Body of pancreas (tissue), 4 donors: ENCODE data around the gene METTL17. TPM values are rescaled to one million over a fixed set of nuclear protein-coding genes. Genes with fewer than 3 reads are reported as not detected.
A peak's percentile ranks its signal among the peaks of the same experiment; 100 is the strongest.

Experiments
- ATAC-seq: fragments of 150-250 bp; one replicate; pipeline ENCODE4 v1.9.1; 2016
- DNase-seq, 4 donors: peaks; one replicate each; pipeline ENCODE4 v3.0.0-alpha.2; 2019
- H3K27ac ChIP-seq, 4 donors: fragments of 200-600 bp; sonication (generic); 1 replicate in 3 of 4; 2 replicates in 1 of 4; pipeline versions ENCODE4 v1.5.1 to v1.6.1; 2016 to 2019; ENCODE audit warnings: mild to moderate bottlenecking in 1 of 4, mixed read lengths in 1 of 4, moderate library complexity in 1 of 4
- H3K27me3 ChIP-seq, 2 donors: fragments of 200-600 bp; sonication (generic); one replicate each; pipeline ENCODE4 v1.6.0; 2016; ENCODE audit warnings: mild to moderate bottlenecking in 1 of 2
- H3K36me3 ChIP-seq, 2 donors: fragments of 200-600 bp; sonication (generic); replicated peaks in 1 of 2; 2 replicates each; pipeline ENCODE4 v1.5.1; 2016; ENCODE audit warnings: low read depth in 2 of 2; ENCODE audit not compliant: insufficient read depth in 1 of 2
- H3K4me1 ChIP-seq: fragments of 200-600 bp; sonication (generic); one replicate; pipeline ENCODE4 v1.6.0; 2016
- H3K4me3 ChIP-seq, 2 donors: fragments of 200-600 bp; sonication (generic); 1 replicate in 1 of 2; 2 replicates in 1 of 2; pipeline ENCODE4 v1.5.1; 2016 to 2019
- H3K9me3 ChIP-seq, 3 donors: fragments of 200-600 bp; sonication (generic); 1 replicate in 2 of 3; 2 replicates in 1 of 3; pipeline ENCODE4 v1.5.1; 2016
- POLR2A ChIP-seq, 3 donors: fragments of 450-650 bp; IDR thresholded peaks; one replicate each; pipeline ENCODE4 v1.6.1; 2016; ENCODE audit warnings: antibody characterized with exemption in 3 of 3, mild to moderate bottlenecking in 2 of 3
- WGBS, 2 donors: methylation state at CpG; one replicate each; pipeline ENCODE4 v1.1.5; 2017; 5-methylcytosine and 5-hydroxymethylcytosine counted together
- intact Hi-C: fragments of 100-400 bp; cut with DNase I; formaldehyde crosslinking; loops from one replicate; pipeline ENCODE4 v1.15.1; 2023
- total RNA-seq, 2 donors: library from RNA; depleted of rRNA; stranded (reverse); fragments of >200 nt; gene quantifications; one replicate each; pipeline ENCODE4 v1.1.0, GENCODE V29; 2016
- TF ChIP-seq, protein P1 (sequence below), 7 experiments: fragments of 450-650 bp in 4 of 7; fragments of 200-600 bp in 3 of 7; sonication (generic) in 3 of 7; IDR thresholded peaks; one replicate each; pipeline ENCODE4 v1.5.1; 2016 to 2019; ENCODE audit warnings: antibody characterized with exemption in 7 of 7

The METTL17 gene
- total RNA-seq, 2 donors from 2014 or later = 39.2 to 73.7 TPM

DNA sequence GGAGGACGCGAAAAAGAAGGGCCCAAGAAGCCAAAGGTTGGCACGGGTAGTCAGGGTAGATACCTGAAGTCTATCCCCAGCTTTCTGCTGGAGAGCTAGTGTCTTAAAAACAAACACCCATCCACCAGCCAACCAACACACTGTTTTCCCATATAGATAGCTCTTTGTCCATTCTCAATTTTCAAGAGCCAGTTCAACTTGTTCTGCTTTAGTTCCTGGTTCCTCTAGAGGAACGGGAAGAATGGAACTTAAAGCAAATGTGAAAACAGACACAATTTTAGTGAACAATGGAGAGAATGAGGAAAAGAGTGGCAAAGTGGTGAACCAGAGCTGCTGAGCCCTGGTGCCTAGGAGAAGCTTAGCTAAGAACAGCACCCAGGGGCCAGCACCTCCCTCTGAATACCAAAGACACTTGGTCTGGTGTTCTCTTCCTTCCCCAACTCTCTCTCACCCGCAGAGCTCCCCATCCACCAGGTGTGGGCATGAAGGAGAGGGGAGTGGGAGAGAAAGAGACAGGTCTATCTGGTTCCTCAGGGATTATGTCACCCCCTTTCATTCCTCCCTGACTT is 31.3 kb downstream of the METTL17 start:
- DNase-seq (no peak), ATAC-seq (no peak)
- Histone ChIP-seq H3K4me1 (peaks cover 33% of the 10 kb centered on the region), H3K4me3 (no peak overlapping the region), H3K36me3 (peaks cover 11 to 18% of the 10 kb centered on the region in 2 donors), H3K27me3 (no peaks in the 10 kb centered on the region), H3K9me3 (no peaks in the 10 kb centered on the region), H3K27ac (peak overlapping the region in 1 of 4 donors; percentile 7)
- no peak for TF ChIP-seq POLR2A (IDR thresholded peaks at IDR 0.05)
- TF ChIP-seq, protein P1, sequence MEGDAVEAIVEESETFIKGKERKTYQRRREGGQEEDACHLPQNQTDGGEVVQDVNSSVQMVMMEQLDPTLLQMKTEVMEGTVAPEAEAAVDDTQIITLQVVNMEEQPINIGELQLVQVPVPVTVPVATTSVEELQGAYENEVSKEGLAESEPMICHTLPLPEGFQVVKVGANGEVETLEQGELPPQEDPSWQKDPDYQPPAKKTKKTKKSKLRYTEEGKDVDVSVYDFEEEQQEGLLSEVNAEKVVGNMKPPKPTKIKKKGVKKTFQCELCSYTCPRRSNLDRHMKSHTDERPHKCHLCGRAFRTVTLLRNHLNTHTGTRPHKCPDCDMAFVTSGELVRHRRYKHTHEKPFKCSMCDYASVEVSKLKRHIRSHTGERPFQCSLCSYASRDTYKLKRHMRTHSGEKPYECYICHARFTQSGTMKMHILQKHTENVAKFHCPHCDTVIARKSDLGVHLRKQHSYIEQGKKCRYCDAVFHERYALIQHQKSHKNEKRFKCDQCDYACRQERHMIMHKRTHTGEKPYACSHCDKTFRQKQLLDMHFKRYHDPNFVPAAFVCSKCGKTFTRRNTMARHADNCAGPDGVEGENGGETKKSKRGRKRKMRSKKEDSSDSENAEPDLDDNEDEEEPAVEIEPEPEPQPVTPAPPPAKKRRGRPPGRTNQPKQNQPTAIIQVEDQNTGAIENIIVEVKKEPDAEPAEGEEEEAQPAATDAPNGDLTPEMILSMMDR (IDR thresholded peaks at IDR 0.05) = no peak
- intact Hi-C loops = no loop called here
- 70 to 87% methylated on average over 5 of the region's 5 CpGs for WGBS, 2 donors

DNA sequence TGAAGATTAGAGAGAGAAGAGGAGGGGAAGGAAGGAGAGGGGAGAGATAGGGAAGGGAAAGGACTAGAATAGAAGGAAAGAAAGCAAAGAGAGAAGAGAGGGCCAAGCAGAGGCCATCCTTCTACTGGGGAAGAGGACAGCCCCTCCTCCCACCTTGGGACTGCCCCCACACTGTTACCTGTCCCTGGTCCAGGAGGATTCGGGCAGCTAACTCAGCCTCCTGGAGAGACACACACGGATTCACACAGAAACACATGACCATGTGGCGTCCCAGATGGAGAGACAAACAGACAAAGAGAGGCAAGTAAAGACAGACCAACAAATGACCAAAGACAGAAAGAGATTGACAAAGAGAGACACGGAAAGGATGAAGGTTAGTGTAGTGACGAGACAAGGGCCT is 32.9 kb downstream of the METTL17 start:
- intact Hi-C loops = no loop called here
- H3K27me3 ChIP-seq = no peaks in the 10 kb centered on the region
- H3K36me3 ChIP-seq = peaks cover 10 to 15% of the 10 kb centered on the region in 2 donors
- WGBS, 2 donors = 71 to 81% methylated on average over 5 of the region's 5 CpGs
- peaks cover 33% of the 10 kb centered on the region for H3K4me1 ChIP-seq
- no peak for TF ChIP-seq POLR2A (IDR thresholded peaks at IDR 0.05)
- TF ChIP-seq, protein P1 (IDR thresholded peaks at IDR 0.05) = no peak
- H3K4me3 ChIP-seq = no peak overlapping the region
- no peaks in the 10 kb centered on the region for H3K9me3 ChIP-seq
- DNase-seq (no peak), ATAC-seq (no peak)
- peak overlapping the region in 3 of 4 donors; percentile 22 to 77 (median 30) for H3K27ac ChIP-seq

DNA sequence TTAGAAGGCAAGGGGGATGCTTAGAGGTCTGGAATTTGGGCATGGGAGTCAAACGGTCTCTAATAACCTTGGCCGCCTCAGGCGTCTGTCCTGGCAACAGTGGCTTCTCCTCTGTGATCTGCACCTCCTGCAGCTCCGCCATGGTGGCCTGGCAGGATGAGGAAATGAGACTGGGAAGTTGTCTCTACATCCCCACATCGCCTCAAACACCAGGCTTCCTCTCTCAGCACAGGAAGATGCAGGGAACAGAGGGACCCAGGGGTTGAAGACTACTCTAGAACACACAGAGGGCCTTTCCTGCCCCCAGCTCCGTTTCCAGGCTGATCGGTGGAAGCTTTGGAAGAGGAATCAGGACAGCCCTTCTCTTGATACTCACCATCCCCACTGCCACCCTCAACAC is 33.4 kb downstream of the METTL17 start:
- ATAC-seq = no peak
- TF ChIP-seq POLR2A (IDR thresholded peaks at IDR 0.05) = no peak
- TF ChIP-seq, protein P1 (IDR thresholded peaks at IDR 0.05) = no peak
- no peak overlapping the region for H3K4me3 ChIP-seq
- intact Hi-C loops = no loop called here
- no peak for DNase-seq
- peak overlapping the region in 3 of 4 donors; percentile 72 to 77 (median 77) for H3K27ac ChIP-seq
- peaks cover 33% of the 10 kb centered on the region for H3K4me1 ChIP-seq
- no peaks in the 10 kb centered on the region for H3K27me3 ChIP-seq
- H3K36me3 ChIP-seq = peaks cover 5 to 11% of the 10 kb centered on the region in 2 donors
- 57 to 65% methylated on average over 6 to 7 of the region's 7 CpGs for WGBS, 2 donors
- H3K9me3 ChIP-seq = no peaks in the 10 kb centered on the region

DNA sequence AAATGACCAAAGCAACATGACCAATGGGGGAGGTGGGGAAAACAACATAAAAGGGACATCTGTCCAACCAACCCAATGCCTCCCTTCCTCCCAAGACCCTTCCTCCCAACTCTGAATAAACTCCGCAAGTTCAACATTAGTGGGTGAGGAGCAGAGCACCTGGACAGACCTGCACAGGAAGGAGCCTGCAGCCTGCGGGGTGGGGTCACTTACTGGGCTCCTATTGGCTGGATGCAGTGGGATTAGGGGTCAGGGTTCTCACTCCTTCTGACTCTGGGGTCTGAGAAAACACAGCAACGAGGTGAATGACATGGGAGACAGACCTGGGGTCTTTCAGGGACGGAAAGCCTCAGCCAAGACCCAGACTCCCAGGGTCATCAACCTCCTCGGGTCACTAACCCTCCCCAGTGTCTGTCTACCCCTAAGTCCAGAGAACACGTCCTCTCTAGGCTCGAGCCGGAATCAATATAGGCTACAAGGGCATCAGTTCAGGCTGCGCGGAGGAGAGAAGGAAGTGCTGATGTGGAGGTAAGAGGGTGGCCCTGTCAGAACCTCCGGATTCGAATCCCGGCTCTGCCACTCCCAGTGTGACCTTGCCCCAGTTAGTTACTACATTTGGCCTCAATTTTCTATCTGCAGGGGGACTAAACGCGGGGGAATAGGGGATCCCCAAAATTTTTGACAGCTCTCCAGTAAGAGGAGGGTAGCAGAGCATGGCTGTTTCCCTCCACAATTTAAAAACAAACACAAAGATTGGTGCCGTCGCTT is 34.2 kb downstream of the METTL17 start:
- intact Hi-C loops = no loop called here
- Histone ChIP-seq H3K9me3 (no peaks in the 10 kb centered on the region), H3K4me3 (peak overlapping the region; percentile 26 to 46), H3K27ac (peak overlapping the region; percentile 69 to 77 (median 74)), H3K36me3 (peaks cover 0 to 7% of the 10 kb centered on the region in 2 donors), H3K4me1 (peaks cover 33% of the 10 kb centered on the region), H3K27me3 (no peaks in the 10 kb centered on the region)
- WGBS, 2 donors = 9 to 13% methylated on average over 17 of the region's 17 CpGs
- ATAC-seq (peak; percentile 36), DNase-seq (peak in 2 of 4 donors; percentile 39 to 41)
- TF ChIP-seq POLR2A (IDR thresholded peaks at IDR 0.05) = no peak

DNA sequence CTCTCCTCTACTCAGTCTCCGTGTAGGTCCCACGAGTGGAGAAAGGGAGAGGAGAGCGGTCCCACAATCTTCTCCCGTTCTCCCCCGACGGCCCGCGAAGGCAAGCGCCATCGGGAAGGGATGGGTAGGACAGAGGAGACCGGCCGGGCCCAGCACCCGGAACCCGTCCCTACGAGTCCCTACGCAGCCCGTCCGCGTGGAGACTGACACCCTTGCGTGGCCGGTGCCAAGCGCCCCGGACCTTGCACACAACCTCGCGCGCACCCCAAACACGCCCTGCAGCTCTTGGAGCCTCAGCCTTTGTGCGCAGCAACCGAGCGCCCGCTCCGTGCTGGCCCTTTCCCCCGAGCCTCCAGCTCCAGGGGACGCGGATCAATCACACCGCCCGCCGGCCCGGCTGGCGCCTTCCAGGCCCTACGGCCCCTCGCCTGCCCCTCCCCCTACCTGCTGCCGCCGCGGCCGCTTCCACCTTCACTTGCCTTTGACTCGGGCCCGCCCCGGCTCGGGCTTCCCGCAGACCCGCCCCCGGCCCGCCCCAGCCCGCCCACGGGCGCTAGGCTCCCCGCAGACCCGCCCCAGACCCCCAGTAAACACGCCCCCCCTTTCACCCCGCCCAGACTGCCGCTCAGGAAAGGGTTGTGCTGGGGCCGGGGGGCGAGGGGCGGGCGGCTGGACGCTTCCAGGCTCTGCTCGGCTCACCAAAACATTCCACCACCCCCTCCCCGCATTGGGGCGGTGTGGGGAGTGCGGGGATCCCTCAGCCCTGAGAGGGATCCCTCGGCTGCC is 35.0 kb downstream of the METTL17 start, which contains the start of gene NDRG2:
Gene NDRG2, minus strand, starts transcription at position 477 of the 786 bp plus-strand sequence. CDS start 1,746 bp downstream, outside the sequence.
- DNase-seq = peak; percentile 83 to 91 (median 88)
- intact Hi-C loops = no loop called here
- Histone ChIP-seq H3K27ac (peak within 1 kb of the TSS; percentile 69 to 77 (median 74)), H3K9me3 (no peaks in the 10 kb centered on the region), H3K36me3 (peaks cover 0 to 3% of the 10 kb centered on the region in 2 donors), H3K4me3 (peak within 1 kb of the TSS; percentile 26 to 46), H3K4me1 (peaks cover 33% of the 10 kb centered on the region), H3K27me3 (no peaks in the 10 kb centered on the region)
- 0 to 1% methylated on average over 34 to 61 of the region's 72 CpGs for WGBS, 2 donors
- ATAC-seq = peak; percentile 88
- TF ChIP-seq, protein P1 (IDR thresholded peaks at IDR 0.05) = no peak
- TF ChIP-seq POLR2A (IDR thresholded peaks at IDR 0.05) = peak; percentile 45 to 65 (median 62)
